NT2/D1 (cell line): ENCODE measurements around the gene ARAP2.

Experiments used
- YY1 ChIP-seq: IDR thresholded peaks from 2 replicates; pipeline ENCODE4 v1.6.1; 2011; ENCODE audit not compliant: insufficient read length, insufficient read depth
- ZNF274 ChIP-seq: IDR thresholded peaks from 2 replicates; pipeline ENCODE4 v1.6.1; 2011; ENCODE audit warnings: mild to moderate bottlenecking, low read depth, low read length

- TF ChIP-seq ZNF274 (no peak), YY1 (no peak)
These were observed 152.3 kb downstream of the ARAP2 start for GRCh38 chr4:36091997-36092396.
